ENCODE measurements around the gene IDE. TPM values are rescaled to one million over a fixed set of nuclear protein-coding genes. Genes with fewer than 3 reads are reported as not detected.

IDE gene
- total and polyA plus RNA-seq, 2 donors (not counting 1 experiment from before 2014, with no cell fraction given) = 7.7 to 40.9 TPM

DNA sequence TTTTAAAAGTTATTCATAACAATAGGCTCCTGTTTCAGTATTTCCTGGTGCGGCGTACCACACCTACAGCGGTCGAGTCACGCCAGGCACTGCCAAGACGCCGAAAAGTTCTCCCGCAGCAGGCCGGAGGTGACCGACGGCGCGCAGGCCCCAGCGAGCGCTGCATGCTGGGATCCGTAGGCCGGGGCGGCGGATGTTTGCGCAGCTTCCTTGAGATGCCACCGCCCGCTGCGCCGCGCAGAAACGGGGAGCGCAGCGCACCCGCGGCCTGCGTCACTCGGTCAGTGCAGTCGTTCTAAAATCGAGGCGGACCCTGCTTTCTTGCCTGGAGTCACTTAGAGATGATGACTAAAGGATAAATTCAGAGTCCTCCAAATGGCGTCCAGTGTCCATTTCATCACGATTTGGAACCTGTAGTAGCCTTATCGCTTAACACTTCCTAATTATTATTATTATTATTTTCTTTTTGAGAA is 17.7 kb upstream of the IDE start:
- peak; percentile 81 for ATAC-seq (ENCODE audit: low read depth)
- Histone ChIP-seq H3K4me2 (replicated peaks; ENCODE audit: low read depth, low read length, poor library complexity, severe bottlenecking) (peak overlapping the region; percentile 93), H3K36me3 (replicated peaks in 1 of 2; ENCODE audit: control extremely low read depth in 1 of 2, control insufficient read depth in 1 of 2, extremely low read depth in 1 of 2, insufficient read depth in 2 of 2, low read length in 1 of 2) (no peaks in the 10 kb centered on the region), H3K4me1 (ENCODE audit: control insufficient read depth in 2 of 2, insufficient read depth in 2 of 2, low read length in 2 of 2) (peaks cover 9 to 22% of the 10 kb centered on the region in 2 donors), H2AFZ (ENCODE audit: insufficient read depth, low read depth, low read length, poor library complexity, severe bottlenecking) (peak overlapping the region; percentile 93), H3K27me3 (replicated peaks in 1 of 4; ENCODE audit: control extremely low read depth in 1 of 4, control insufficient read depth in 3 of 4, insufficient read depth in 4 of 4, low read length in 3 of 4) (no peaks in the 10 kb centered on the region), H3K9ac (ENCODE audit: low read length) (peak overlapping the region; percentile 88), H3K9me3 (ENCODE audit: control extremely low read depth in 1 of 3, control insufficient read depth in 2 of 3, insufficient read depth in 1 of 3, low read length in 2 of 3) (no peaks in the 10 kb centered on the region), H3K4me3 (ENCODE audit: control extremely low read depth in 1 of 5, extremely low read depth in 1 of 5, insufficient read depth in 1 of 5, low read depth in 2 of 5, low read length in 4 of 5) (peak overlapping the region; percentile 55 to 94 (median 80)), H3K79me2 (ENCODE audit: control insufficient read depth, insufficient read depth, low read length) (peaks cover 17% of the 10 kb centered on the region), H3K27ac (ENCODE audit: low read length in 2 of 2) (peak overlapping the region; percentile 82 to 92), H4K20me1 (ENCODE audit: control insufficient read depth, insufficient read depth, low read length, poor library complexity, severe bottlenecking) (no peaks in the 10 kb centered on the region)
- Mint-ChIP-seq H3K4me1 (peaks cover 40% of the 10 kb centered on the region), H3K27me3 (no peaks in the 10 kb centered on the region), H3K27ac (peak overlapping the region; percentile 99), H3K9me3 (ENCODE audit: insufficient read depth) (no peaks in the 10 kb centered on the region), H3K4me3 (peak overlapping the region; percentile 99)
- POLR2A ChIA-PET = interaction anchor here (0.7 to 3.0 kb wide), 6 partner anchors 15 to 682 kb away, joined by 3 to 38 read pairs (median 10); partner anchors contain the start of genes CPEB3, EXOC6, HHEX and IDE
- DNase-seq = peak; percentile 95
- WGBS (ENCODE audit: insufficient coverage) = 0% methylated on average over 35 of the region's 38 CpGs
- no peak for TF ChIP-seq EZH2 (IDR thresholded peaks at IDR 0.05; ENCODE audit: borderline replicate concordance, insufficient read depth, low read depth, low read length, poor library complexity, severe bottlenecking)
- TF ChIP-seq, protein P1, sequence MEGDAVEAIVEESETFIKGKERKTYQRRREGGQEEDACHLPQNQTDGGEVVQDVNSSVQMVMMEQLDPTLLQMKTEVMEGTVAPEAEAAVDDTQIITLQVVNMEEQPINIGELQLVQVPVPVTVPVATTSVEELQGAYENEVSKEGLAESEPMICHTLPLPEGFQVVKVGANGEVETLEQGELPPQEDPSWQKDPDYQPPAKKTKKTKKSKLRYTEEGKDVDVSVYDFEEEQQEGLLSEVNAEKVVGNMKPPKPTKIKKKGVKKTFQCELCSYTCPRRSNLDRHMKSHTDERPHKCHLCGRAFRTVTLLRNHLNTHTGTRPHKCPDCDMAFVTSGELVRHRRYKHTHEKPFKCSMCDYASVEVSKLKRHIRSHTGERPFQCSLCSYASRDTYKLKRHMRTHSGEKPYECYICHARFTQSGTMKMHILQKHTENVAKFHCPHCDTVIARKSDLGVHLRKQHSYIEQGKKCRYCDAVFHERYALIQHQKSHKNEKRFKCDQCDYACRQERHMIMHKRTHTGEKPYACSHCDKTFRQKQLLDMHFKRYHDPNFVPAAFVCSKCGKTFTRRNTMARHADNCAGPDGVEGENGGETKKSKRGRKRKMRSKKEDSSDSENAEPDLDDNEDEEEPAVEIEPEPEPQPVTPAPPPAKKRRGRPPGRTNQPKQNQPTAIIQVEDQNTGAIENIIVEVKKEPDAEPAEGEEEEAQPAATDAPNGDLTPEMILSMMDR (IDR thresholded peaks at IDR 0.05) = no peak
- CTCF ChIA-PET = interaction anchor here (0.6 to 3.5 kb wide), 11 partner anchors 15 to 293 kb away, joined by 3 to 40 read pairs (median 9); partner anchors contain the start of genes EXOC6 and IDE
- intact Hi-C loops (cut with micrococcal nuclease) = loop anchor here (1.0 to 5.0 kb wide), 7 partner anchors 17 to 1111 kb away; partner anchors contain the start of genes EXOC6, FRA10AC1, IDE and TNKS2
